KBM-7 (cell line): ENCODE data around the gene MFAP1.
"Not testable (repeated sequence)": the region's sequence is repeated elsewhere in the genome, so short reads cannot be mapped to it uniquely, and the experiment has no call there.

Source experiments
- DNase-seq: peaks from one replicate; pipeline ENCODE4 v3.0.0-alpha.2; 2015
- in situ Hi-C: fragments of 300-500 bp; cut with MboI; formaldehyde crosslinking; loops from 2 replicates; pipeline ENCODE4 v1.14.3; 2020; ENCODE audit warnings: low sequenced_read_pairs, low pct_unique_long_range_greater_than_20kb, mixed read lengths

The MFAP1 gene

DNA sequence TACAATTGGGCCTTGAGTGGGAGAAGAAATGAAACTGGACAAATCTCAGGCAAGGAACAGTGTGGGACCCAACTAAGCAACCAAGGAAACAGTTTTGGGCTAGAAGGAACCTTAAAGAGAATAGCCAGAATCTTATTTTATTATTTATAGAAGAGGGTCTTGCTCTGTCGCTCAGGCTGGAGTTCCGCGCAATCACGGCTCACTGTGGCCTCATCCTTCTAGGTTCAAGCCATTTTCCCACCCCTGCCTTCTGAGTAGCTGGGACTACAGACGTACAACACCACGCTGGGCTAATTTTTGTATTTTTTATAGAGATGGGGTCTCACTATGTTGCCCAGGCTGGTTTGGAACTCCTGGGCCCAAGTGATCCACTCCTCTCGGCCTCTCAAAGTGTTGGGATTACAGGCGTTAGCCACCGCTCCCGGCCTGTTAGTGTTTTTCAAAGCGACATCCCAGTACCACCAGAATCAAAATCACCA, 1.6 kb upstream of the MFAP1 start:
- DNase-seq, result no peak
- in situ Hi-C loops, result no loop called here

DNA sequence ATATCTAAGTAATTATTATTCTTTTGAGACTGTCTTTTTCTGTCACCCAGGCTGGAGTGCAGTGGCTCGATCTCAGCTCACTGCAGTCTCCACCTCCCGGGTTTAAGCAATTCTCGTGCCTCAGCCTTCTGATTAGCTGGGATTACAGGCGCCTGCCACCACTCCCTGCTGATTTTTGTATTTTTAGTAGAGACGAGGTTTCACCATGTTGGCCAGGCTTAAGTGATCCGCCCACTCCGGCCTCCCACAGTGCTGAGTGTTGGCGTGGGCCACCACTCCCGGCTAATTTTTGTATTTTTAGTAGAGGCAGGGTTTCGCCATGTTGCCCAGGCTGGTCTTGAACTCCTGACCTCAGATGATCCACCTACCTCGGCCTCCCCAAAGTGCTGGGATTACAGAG, 815 bp upstream of the MFAP1 start:
- DNase-seq, in situ Hi-C loops: not testable (repeated sequence)

DNA sequence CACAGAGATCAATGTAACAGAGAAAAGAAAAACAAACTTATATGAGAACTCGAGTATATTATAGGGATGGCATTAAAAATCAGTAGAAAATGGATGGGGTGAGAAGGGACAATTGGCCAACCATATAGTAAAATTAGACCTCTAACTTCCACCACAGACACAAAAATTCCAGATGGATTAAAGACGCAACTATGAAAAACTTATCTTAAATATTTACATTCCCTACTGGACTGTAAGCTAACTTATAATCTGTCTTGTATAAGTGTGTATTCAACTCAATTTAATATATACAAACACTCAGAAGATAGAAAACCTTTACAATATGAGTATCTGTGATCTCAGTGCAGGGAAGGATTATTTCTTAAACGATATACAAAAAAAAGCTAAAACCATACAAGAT, 3.0 kb downstream of the MFAP1 start:
- no peak for DNase-seq
- in situ Hi-C loops, result no loop called here

DNA sequence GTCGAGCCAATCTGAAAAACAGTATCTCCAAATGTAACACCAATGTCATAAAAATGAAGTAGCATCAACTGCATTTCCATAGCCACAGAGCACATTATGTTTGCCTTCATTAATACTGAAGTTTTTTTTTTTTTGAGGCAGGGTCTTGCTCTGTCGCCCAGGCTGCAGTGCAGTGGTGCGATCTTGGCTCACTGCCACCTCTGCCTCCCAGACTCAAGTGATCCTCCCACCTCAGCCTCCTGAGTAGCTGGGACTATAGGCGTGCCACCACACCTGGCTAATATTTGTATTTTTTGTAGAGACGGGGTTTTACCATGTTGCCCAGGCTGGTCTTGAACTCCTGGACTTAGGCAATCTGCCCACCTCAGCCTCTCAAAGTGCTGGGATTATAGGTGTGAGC, 9.4 kb downstream of the MFAP1 start:
- DNase-seq, in situ Hi-C loops: not testable (repeated sequence)

- no peak for DNase-seq
- in situ Hi-C loops, result no loop called here
Measured at GRCh38 chr15:43808960-43809678, 15.4 kb downstream of the MFAP1 start.

GRCh38 chr15:43808435-43808950, 16.0 kb downstream of the MFAP1 start:
- in situ Hi-C loops, result no loop called here
- DNase-seq, result no peak

- in situ Hi-C loops, DNase-seq: not testable (repeated sequence)
Measured at GRCh38 chr15:43802676-43803075, 21.8 kb downstream of the MFAP1 start.

GRCh38 chr15:43800286-43801141, 24.0 kb downstream of the MFAP1 start, which contains the start of gene HYPK:
Gene HYPK (plus strand): TSS chr15:43800599. CDS start chr15:43800623, 24 bp downstream.
- in situ Hi-C loops, result no loop called here
- peak; percentile 95 for DNase-seq

DNA sequence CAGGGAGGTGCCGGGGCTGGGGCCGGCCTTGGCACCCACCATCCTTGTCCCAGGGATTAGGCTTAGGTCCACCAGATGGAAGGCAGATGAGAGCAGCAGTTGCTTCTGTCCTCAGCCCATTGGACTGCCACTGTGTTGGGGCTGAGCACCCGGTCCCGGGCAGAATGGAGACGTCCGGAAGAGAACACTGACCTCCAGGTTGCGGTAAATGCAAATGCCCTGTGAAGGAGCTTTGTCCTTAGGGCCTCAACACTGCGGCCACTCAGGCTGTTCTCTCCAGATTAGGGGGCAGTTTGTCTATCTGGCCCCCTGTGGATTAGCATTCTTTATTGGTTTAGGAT, 24.6 kb downstream of the MFAP1 start, which contains the start of gene SERINC4:
Gene SERINC4, minus strand, starts transcription at position 276 of the 341 bp plus-strand sequence. Its CDS starts 234 bp downstream, at position 42.
- in situ Hi-C loops, result no loop called here

GRCh38 chr15:43799209-43799944, 25.1 kb downstream of the MFAP1 start:
- in situ Hi-C loops, result no loop called here
- DNase-seq, result no peak

More for the DNA sequence above, 24.6 kb downstream of the MFAP1 start, which contains the start of gene SERINC4:
- DNase-seq, result no peak

GRCh38 chr15:43796566-43796965, 27.9 kb downstream of the MFAP1 start:
- in situ Hi-C loops, result no loop called here
- no peak for DNase-seq

DNA sequence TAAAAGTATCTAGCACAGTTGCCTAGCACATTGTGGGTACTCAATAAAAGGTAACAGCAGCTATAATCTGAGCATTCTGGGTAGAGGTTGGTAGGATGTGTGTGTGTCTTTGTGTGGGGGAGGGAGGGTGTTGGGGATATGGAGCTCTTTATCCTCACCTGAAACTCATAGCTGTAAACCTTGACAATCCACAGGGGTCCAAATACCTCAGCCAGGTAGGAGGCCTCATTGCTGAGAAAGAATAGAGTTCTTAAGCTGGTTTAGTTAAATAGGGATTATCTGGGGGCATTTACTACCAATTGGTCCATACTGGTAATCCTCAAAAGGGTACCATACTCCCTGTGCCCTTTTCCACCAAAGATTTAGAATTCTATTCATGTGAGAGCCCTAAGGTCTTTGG, 28.5 kb downstream of the MFAP1 start:
- in situ Hi-C loops, result no loop called here
- DNase-seq, result no peak

DNA sequence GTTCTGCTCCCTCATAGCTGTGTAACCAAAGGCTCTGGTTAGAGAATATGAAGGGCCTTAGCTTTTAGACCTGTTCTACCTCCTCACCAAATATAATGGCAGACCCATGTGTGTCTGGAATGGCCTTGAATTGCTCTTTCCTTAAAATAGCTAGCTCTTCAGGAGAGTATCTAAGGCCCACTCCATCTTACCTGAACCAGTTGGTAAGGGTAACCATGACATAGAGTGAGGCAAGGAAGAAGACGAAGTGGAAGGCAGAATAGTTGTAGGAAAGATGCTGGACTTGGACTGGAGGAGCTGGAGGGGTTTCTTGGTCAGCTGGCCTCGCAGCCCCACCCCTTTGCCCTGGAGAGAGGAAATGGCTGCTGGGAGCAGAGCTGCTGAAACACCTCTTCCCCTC, 29.3 kb downstream of the MFAP1 start:
- in situ Hi-C loops, result no loop called here
- DNase-seq, result no peak

GRCh38 chr15:43794269-43795037, 30.0 kb downstream of the MFAP1 start:
- DNase-seq, result no peak
- in situ Hi-C loops, result no loop called here

DNA sequence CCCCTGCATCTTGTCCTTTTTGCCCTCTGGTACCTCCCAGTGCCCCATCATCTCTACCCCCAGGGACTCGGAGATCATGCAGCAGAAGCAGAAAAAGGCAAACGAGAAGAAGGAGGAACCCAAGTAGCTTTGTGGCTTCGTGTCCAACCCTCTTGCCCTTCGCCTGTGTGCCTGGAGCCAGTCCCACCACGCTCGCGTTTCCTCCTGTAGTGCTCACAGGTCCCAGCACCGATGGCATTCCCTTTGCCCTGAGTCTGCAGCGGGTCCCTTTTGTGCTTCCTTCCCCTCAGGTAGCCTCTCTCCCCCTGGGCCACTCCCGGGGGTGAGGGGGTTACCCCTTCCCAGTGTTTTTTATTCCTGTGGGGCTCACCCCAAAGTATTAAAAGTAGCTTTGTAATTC, 30.8 kb downstream of the MFAP1 start:
- DNase-seq, result no peak
- in situ Hi-C loops, result no loop called here

GRCh38 chr15:43792761-43793476, 31.6 kb downstream of the MFAP1 start:
- peak; percentile 31 for DNase-seq
- in situ Hi-C loops, result no loop called here

DNA sequence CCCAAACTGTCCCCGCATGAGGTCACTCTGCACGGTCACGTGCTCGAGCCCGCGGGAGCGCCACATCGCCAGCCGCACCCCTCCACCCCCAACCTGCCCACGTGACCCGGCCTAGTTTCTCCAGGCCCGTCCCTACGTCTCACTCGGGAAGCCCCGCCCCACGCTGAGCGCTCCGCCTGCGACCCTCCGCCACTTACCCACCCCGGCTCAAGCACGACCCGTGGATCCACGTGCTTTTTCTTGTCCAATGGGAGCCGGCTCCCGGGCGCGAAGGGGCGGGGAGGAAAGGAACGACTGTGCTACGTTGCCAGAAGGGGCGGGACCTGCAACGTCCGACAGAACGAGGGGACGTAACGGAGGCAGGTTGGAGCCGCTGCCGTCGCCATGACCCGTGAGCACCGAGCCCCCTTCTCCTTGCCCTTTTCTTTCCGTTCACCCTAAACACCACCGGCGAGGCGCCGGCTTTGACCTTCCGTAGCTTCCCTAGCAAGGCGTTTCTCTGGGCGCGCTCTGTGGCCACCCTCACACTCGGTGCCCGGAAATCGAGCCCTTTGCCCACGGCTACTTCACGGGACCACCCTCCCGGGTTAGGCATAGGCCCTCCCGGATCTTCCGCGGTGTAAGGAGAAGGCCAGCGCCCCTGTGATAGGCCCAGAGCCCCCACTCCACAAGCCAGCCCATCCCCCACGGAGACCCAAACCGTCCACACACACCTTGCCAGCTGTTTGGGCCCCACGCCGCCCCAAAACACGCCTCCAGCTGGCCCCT, 32.3 kb downstream of the MFAP1 start, which contains the start of gene SERF2:
Gene SERF2, plus strand, starts transcription at position 328 of the 768 bp plus-strand sequence. Its CDS starts 57 bp downstream, at position 385.
- in situ Hi-C loops, result no loop called here
- DNase-seq, result peak; percentile 100
